ENCODE data around the gene DNHD1. TPM values are rescaled to one million over a fixed set of nuclear protein-coding genes. Genes with fewer than 3 reads are reported as not detected.

Gene DNHD1
- total and polyA plus RNA-seq, 9 of the 15 experiments (the other 6 are each of a cell fraction or from before 2014, with no cell fraction given): 0.82 to 9.7 (median 3.8) TPM

DNA sequence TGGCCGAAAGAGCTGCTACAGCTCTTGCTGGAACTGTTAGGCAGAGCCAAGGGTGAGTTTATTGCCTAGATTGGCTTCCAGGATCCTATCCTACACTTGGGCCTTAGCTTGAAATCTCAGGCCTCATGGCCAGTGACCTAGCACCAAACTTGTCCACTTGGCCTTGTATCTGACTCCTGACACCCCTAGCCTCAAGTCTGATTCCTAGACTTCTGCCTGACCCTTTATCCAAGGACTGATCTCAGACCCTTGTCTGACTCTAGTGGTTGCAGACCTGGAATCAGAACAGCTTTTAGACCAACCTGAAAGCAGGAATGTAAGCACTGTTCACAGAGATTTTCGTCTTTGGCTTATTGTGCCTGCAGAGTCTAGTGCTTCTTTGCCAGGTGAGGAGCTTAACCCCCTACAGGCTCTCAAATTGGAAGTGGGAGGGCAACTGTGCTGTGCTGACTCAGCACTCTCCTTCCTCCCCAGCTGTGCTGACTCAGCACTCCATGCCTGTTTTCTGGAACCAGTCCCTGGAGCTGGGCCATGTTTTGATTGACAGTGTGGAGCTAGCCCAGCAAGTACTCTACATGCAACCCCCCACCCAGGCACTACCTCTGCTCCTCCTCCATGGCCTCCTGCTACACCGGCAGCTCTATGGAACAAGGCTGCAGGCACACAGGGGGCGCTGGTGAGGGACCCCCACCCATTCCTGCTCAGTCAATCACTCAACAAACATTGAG, 71.3 kb downstream of the DNHD1 start (continued):
- TF ChIP-seq CREB3 (tag; conservative IDR thresholded peaks at IDR 0.05; ENCODE audit: low read depth): peak; percentile 55; the same call in 1 of the 2 replicates
- TF ChIP-seq, protein P1, sequence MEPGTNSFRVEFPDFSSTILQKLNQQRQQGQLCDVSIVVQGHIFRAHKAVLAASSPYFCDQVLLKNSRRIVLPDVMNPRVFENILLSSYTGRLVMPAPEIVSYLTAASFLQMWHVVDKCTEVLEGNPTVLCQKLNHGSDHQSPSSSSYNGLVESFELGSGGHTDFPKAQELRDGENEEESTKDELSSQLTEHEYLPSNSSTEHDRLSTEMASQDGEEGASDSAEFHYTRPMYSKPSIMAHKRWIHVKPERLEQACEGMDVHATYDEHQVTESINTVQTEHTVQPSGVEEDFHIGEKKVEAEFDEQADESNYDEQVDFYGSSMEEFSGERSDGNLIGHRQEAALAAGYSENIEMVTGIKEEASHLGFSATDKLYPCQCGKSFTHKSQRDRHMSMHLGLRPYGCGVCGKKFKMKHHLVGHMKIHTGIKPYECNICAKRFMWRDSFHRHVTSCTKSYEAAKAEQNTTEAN (CRISPR knock-in tag; IDR thresholded peaks at IDR 0.05): no peak
- TF ChIP-seq, protein P2, sequence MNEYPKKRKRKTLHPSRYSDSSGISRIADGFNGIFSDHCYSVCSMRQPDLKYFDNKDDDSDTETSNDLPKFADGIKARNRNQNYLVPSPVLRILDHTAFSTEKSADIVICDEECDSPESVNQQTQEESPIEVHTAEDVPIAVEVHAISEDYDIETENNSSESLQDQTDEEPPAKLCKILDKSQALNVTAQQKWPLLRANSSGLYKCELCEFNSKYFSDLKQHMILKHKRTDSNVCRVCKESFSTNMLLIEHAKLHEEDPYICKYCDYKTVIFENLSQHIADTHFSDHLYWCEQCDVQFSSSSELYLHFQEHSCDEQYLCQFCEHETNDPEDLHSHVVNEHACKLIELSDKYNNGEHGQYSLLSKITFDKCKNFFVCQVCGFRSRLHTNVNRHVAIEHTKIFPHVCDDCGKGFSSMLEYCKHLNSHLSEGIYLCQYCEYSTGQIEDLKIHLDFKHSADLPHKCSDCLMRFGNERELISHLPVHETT (CRISPR knock-in tag; conservative IDR thresholded peaks at IDR 0.05 in 1 of 2, IDR thresholded peaks at IDR 0.05 in 1 of 2): no peak
- TF ChIP-seq ZNF766 (CRISPR knock-in tag; conservative IDR thresholded peaks at IDR 0.05): 0 out of 2 replicates have a peak, but pooled peaks have one; percentile 33
- TF ChIP-seq RAD51 (IDR thresholded peaks at IDR 0.05; ENCODE audit: borderline replicate concordance, low read depth): no peak; the same call in 1 of the 2 replicates
- TF ChIP-seq NFIX (CRISPR knock-in tag; IDR thresholded peaks at IDR 0.05; ENCODE audit: low read depth): no peak
- peak in 1 of 3 experiments; percentile 44; a peak in 2 of 6 replicates for TF ChIP-seq ZBTB11 (CRISPR knock-in tag; IDR thresholded peaks at IDR 0.05)
- TF ChIP-seq NFE2 (IDR thresholded peaks at IDR 0.05; ENCODE audit: low read depth): peak; percentile 98
- no peak for TF ChIP-seq BRCA1 (IDR thresholded peaks at IDR 0.05)
- no peak for TF ChIP-seq BRCA1 (CRISPR knock-in tag; IDR thresholded peaks at IDR 0.05)
- no peak for TF ChIP-seq LARP7 (IDR thresholded peaks at IDR 0.05)
- no peak for TF ChIP-seq SMAD2 (IDR thresholded peaks at IDR 0.05; ENCODE audit: low read depth, low read length)
- no peak for TF ChIP-seq ELF2 (CRISPR knock-in tag; IDR thresholded peaks at IDR 0.05)
- TF ChIP-seq CREBBP (IDR thresholded peaks at IDR 0.05; ENCODE audit: low read depth, low read length): no peak
- TF ChIP-seq, protein P3, sequence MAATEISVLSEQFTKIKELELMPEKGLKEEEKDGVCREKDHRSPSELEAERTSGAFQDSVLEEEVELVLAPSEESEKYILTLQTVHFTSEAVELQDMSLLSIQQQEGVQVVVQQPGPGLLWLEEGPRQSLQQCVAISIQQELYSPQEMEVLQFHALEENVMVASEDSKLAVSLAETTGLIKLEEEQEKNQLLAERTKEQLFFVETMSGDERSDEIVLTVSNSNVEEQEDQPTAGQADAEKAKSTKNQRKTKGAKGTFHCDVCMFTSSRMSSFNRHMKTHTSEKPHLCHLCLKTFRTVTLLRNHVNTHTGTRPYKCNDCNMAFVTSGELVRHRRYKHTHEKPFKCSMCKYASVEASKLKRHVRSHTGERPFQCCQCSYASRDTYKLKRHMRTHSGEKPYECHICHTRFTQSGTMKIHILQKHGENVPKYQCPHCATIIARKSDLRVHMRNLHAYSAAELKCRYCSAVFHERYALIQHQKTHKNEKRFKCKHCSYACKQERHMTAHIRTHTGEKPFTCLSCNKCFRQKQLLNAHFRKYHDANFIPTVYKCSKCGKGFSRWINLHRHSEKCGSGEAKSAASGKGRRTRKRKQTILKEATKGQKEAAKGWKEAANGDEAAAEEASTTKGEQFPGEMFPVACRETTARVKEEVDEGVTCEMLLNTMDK (IDR thresholded peaks at IDR 0.05; ENCODE audit: borderline replicate concordance, insufficient read depth, low read depth, low read length, poor library complexity, severe bottlenecking): no peak
- TF ChIP-seq HDAC2 (IDR thresholded peaks at IDR 0.05): peak; percentile 79
- TF ChIP-seq GTF2A2 (tag; IDR thresholded peaks at IDR 0.05): no peak
